IPS-NIHi7 (cell line): ENCODE results near the gene SERPINI1.
"Not testable (repeated sequence)": the region's sequence is repeated elsewhere in the genome, so short reads cannot be mapped to it uniquely, and the experiment has no call there.

Experiments
- DNase-seq: peaks from one replicate; pipeline ENCODE4 v3.0.0; 2012; ENCODE audit warnings: mixed read lengths; ENCODE audit errors: extremely low spot score

SERPINI1 gene

DNA sequence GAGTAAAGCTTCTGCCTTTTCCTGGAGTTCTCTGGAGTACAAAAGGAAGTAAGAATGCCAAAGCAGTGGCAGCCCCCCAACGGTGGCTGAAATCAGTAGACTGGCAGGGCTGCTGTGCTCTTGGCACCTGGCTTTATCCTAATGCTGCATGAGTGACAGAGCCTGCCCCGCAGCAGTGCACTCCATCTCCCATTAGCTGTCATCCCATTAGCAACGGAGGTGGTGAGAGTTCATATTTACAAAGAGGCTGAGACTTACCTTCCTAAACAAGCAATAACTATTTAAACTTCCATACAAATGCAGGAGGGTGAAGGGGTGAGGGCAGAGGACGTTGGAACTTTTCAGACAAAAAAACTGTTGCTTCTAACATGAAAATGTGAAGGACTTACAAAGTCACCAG lies 51.9 kb downstream of the SERPINI1 start:
- no peak for DNase-seq

DNA sequence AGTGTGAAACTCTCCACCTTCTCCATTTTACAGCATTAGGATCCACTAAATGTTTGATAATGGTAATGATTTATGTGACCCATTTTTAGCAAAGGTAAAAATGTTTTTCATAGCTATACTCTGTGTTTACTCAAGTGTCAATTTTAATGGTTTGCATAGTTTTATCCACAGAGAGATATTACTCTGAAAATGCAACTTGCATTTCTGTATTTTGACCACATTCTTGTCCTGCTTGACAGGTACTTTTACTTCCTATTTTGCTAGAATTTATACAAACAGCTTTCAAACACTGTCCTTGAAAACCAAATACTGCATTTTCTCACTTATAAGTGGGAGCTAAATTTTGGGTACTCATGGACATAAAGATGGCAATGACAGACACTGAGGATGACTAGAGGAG lies 62.9 kb downstream of the SERPINI1 start:
- no peak for DNase-seq

DNA sequence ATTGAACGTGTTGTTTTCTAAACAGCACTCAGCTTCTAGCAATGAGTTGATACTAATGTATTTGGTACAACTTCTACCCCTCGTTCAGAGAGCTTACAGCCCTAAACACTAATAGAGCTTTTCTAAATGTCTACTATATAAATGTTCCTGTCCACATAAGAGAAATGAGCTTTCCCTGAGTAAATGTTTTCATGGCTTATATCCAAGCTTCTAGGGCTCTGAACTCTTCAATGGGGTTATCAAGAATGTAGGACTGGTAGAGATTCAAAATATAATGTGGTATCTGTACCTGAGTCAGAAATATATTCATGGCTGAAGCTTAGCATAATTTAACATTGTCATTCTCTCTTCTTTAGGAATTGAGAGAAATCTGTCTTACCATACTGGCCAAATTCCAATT lies 73.4 kb downstream of the SERPINI1 start:
- DNase-seq = no peak

DNA sequence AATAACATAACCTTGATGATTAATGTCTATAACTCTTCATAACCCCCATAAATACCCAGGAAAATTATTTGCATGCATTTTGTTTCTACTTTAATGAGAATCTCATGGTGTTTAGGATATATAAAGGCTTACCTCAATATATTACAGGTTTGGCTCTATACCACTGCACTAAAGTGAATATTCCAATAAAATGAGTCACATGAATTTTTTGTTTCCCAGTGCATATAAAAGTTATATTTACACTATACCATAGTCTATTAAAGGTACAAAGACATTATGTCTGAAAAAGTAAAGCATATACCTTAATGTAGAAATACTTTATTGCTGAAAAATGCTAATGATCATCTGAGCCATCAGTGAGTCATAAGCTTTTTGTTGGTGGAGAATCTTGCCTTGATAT lies 74.7 kb downstream of the SERPINI1 start:
- DNase-seq = no peak

DNA sequence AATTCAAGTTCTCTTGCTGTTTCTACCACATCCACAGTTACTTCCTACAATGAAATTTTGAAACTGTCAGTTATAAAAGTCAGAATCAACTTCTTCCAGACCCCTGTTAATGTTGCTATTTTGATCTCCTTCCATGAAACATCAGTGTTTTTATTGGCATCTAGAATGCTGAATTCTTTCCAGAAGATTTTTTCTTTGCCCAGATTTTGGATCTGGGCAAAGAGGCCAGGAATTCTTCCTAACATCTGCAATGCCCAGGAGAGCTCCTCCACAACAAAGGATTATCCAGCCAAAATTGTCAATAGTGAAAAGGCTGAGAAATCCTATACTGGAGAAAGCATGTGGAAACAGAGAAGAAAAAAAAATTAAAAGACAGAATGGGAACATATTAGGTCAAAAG lies 75.5 kb downstream of the SERPINI1 start:
- DNase-seq = no peak

DNA sequence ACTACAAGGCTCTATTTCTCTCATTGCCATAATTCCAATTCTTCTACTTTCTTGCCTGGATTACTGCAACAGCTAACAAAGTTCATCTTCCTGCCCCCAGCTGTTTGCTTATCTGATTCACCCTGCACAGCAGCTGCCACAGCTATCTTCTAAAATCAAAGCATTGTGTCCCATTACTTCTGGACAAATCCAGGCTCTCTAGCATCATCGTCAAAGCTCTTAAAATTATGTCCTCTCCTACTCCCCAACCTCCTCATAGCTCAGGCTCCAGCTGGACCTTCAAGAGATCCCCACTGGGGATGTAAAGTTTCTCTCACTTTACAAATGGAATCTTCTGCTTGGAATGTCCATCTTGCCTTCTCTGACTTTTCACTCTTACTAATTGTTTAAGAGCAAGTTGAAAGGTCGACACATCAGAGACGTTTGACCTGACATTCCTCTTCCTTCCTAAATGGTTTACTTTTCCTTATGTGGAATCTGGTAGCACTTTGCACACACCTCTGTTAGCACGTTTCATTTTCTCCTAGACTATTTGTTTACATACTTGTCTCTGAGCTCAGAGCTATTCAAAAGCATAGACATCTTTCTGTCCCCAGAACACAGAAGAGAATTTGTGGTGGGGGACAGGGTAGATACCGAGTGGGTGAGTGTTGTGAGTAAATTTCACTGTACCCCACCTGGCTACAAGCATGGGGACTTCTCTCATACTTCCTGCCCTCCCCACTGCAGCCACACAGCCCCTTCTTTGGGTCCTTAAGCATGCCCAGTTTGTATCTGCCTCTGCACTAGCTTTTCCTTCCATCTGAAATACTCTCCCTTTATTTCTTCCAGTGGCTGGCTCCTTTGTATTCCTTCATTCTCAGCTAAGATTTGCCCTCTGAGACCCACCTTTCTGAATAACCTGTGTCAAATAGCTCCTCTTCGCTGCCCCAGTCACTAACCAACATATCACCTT lies 77.9 kb downstream of the SERPINI1 start:
- DNase-seq = no peak

DNA sequence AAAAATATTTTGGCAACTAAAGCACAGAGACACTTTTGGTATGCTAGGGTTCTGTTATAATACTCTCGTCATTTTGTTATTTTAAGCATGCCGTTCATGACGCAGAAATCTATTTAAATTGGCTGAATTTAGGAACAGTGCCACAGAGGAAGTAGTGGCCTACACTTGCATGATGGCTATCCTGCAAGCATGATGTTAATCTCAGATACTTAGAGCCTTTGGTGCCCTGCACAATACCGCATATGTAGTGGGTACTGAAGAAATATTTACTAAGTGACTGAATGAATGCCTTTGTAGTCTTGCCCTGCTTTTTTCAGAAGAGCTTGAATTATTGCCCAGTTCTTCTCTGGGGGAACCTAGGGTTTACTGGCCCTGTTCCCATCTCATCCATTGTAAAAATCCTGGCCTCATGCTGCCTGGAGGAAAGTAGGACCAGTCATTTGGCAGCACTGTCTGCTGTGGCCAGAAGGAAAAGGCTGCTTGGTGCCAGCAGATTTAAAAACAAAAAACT lies 79.0 kb downstream of the SERPINI1 start:
- no peak for DNase-seq

DNA sequence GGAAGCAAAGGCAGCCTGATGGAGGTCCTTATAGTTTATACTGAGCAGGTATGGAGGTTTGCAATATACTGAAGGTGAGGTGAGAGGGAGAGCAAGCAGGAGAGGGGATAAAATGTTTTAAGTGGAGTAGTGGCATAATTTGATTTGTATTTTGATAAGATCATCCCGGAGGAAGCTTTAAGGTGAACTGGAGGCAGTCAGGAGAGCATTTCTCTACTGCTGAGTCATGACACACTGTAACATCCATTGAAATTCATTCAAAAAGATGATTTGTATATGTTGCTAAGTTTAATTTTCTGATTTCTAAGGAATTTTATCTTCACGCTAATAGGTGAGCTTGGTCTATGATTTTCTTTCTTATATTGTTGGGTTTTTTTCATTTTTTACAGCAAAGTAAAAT lies 81.4 kb downstream of the SERPINI1 start:
- no peak for DNase-seq

DNA sequence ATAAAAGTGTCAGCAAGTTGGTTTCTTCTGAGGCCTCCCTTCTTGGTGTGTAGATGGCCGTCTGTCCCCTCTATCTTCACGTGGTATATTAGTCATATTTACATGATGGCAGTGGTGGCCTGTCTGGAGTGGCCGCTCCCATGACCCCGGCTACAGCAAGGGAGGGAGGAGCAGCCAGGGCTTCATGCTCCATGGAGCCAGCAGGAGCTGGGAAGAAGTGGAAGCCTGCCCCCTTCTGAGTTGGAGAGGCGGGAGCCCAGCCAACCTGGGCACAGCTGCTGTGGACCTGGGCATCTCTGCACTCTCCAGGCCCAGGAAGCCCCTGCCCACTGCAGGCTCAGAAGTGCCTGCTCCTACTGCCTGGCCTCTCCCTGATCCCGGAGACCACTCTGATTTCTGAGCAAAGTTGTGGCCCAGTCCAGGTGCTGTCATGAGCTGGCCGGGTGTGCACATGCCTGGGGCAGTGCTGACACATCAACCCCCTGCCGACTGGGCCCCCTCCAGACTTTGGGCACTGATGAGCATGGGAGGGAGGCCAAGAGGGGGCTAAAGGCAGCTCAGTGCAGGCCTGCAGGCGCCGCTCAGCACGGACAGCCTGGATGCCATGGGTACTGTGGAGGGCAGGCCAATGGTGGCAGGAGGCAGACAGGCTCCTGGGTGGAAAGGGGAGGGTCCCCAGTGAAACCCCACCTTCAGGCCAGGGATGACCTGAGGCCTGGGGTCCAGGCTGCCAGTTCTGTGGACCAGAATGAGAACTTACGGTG lies 84.8 kb downstream of the SERPINI1 start:
- DNase-seq = no peak

DNA sequence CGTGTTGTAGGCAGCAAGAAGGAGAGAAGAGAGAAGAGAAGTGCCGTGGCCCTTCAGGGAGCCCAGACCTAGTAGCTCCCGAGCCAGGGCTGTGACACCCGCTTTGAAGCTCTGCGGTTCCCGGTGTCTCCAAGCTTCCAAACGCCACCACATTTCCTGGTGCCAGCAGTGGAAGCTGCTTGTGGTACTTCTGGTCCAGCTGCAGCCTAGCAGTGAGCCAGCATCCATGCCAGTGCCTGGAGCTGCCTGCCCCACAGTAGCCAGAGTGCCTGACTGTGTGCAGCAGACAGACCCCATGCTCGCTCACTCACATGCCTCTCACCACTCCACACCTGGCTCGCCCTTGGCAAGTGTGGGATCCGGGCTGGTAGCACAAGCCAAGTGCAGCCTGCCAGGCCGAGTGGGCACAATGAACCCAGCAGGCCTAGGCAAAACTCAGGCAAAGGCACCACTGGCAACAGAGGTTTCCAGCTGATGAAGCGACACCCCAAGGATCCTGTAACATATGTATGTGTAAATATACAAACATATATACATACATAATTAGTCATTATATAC lies 85.8 kb downstream of the SERPINI1 start:
- no peak for DNase-seq

DNA sequence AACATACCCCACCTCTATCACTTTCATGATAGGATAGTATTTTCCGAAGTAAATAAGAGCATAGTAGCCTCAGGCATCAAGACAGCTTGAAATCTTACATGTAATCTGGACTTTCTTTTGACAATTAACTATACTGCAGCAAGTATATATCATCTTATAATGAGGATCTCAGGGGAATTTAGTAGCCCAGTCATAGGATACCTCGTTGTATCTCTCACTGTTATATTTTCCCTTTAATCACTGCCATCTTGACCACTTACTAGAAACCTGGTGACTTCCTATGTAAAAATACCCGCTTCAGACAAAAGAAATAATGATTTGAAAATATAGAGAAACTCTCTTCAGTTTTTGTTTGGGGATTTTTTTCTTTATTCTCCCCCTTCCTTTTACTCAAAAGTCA lies 88.2 kb downstream of the SERPINI1 start:
- DNase-seq = no peak

DNA sequence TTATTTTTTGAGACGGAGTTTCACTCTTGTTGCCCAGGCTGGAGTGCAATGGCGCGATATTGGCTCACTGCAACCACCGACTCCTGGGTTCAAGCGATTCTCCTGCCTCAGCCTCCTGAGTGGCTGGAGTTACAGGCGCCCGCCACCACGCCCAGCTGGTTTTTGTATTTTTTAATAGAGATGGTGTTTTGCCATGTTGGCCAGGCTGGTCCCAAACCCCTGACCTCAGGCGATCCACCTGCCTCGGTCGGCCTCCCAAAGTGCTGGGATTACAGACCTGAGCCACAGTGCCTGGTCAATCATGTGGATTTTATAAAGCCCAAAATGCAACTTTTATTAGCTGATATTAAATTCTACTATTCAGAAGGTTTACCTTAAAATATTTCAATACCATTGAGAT lies 92.1 kb downstream of the SERPINI1 start:
- not testable (repeated sequence) for DNase-seq

DNA sequence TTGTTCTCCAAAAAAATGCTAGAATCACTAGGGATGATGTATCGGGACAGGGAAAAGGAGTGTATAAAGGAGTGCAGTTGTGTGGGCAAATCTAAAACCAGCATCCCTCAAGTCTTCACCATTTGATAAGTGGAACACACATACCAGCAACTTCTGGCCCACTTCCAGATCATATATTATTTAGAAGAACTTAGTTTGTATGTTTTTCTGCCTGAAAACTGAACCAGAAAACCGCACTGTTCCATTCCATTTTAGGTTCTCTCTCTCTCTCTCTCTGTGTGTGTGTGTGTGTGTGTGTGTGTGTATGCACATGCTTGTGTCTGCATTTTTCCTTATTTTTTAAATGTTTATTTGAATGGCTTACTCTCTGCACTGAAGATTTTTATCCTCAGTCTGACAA lies 93.5 kb downstream of the SERPINI1 start:
- no peak for DNase-seq

DNA sequence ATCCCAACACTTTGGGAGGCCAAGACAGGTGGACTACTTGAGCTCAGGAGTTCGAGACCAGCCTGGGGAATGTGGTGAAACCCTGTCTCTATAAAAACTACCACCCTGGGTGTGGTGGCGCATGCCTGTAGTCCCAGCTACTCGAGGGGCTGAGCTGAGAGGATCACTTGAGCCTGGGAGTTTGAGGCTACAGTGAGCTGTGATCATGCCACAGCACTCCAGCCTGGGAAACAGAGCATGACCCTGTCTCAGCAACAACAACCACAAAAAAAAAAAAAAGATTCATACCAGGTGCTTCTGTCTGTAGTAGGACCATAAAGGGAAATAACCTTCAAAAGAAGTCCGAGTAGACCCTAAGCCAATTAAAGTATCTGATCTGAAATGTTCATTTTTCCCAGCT lies 94.5 kb downstream of the SERPINI1 start:
- no peak for DNase-seq

DNA sequence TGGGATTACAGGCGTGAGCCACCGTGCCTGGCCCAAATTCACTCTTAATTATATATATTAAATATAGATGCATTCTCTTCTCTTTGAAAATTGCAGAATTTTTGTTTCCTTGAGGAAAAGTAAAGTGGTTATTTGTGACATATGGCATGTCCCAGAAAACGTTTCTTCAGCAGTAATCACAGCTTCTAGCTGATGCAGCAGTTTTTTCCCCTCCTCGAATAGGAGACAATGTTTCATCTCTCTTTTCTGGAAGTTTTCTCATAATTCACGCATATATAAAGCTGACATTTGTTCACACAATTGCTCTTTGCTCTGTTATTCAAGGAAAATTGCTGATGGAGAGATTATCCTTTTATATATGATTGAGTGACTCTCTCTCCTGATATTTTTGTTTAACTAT lies 99.8 kb downstream of the SERPINI1 start:
- DNase-seq = no peak

DNA sequence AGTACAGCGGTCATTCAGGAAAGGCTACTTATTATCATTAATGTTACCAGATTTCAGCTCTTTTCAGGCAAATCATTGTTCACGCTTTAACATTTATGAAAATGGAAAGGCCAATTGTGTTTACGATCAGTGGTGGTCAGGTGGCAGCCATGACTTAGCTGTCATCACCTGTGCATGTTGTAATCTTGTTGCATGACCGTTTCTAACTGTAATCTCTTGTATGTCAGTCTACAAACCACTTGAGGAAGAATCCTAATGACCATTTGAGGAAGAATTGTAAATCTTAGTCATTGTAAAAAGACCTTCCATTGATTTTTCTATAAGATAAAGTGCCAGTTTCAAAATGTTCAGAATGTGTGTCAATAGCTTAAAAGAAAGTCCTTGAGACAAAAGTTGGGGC lies 100.4 kb downstream of the SERPINI1 start:
- DNase-seq = no peak

DNA sequence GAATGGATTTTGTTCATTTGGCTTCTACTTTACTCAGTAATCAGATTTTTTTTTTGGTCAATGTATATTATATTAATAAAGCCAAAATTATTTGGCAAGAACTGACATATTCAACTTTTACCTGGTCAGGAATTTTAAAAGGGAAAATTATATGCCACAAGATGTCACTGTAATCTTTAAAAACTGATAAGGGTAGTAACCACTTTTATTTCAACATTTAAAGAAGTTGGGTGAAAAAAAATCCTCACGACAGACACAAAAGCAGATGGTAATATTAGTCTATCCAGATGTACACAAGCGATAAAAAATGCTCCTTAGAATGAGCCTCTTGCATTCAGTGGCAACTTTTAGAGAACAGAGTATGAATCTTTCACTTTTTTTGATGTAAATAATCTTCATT lies 101.9 kb downstream of the SERPINI1 start:
- DNase-seq = no peak

DNA sequence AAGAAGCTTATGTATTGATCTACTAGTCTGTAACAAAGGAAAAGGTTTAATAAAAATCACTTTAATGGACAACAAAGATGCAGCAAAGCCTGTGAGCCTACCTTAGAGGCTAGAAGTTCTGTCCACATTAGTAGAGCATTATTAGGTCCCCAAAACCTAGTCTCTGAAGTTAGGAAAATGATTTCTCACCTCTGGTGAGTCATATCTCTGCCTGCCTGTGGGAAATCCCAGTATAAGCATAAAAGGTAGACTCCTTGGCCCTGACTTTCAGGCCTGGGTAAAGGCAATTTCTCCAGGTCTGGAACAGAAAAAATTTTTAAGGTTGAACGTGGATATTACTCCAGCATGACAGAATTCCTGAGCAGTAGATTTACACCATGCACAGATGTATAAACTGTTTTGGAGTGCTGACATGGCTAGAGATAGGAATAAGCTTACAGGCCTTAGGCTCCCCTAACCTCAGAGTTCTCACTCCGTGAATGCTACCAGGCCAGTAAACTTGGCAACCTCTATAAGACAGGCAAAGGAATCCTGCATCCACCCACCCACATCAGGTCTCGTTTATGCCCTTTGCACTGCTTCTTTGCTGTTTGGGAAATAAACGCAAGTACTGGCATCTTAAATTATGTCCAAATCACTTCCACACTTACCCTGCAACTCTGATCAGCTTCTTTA lies 104.1 kb downstream of the SERPINI1 start:
- no peak for DNase-seq

DNA sequence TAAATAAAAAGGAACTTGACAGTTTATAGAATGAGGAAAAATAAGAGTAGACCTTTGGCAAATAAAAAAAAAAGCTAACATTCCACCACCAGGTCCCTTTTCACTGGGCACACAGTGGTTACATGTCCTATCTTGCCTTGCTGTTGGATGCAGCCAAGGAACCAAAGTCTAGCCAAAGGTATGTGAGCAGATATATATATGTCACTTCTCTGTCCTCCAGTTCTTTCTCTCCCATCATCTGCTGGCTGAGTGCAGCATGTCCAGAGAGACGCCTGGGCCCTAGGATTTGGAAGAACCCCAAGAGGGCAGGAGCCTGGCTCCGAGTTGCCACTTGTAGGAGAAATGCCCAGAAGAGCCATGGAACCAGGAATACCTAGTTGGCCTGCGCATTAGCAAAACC lies 104.7 kb downstream of the SERPINI1 start:
- no peak for DNase-seq

DNA sequence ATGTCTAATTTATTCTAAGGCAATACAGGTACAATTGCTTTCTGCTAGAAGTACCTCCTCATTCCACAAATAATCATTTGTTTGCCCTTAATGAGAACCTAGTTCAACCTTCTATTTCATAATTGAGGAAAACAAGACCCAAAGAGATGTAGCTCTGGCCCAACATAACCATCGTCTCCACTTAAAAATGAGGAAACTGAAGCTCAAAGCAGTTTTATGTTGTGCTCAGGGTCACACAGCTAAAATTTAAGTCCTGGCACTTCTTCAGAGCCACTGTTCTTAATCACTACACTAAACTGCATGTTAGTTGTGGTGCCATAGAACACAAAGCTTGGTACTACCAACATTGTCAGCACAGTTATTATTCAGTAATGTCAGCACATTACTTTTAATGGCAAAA lies 108.0 kb downstream of the SERPINI1 start:
- no peak for DNase-seq

DNA sequence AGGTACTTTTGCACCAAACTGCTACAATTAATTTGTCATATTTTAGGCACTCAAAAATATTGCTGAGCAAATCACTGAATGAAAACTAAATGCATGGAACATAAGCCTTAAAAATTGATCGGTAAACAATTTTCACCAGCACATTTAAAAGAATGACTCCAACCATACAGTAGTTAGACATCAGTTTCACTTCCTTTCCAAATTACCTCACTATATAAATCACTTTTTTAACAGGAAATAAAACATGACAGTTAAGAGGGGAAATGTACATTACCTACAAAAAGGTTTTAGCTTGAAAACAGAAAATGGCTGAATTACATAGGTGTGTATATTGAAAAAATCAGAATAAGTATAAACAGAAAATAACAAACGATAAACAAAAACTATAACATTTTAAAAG lies 108.4 kb downstream of the SERPINI1 start:
- no peak for DNase-seq

DNA sequence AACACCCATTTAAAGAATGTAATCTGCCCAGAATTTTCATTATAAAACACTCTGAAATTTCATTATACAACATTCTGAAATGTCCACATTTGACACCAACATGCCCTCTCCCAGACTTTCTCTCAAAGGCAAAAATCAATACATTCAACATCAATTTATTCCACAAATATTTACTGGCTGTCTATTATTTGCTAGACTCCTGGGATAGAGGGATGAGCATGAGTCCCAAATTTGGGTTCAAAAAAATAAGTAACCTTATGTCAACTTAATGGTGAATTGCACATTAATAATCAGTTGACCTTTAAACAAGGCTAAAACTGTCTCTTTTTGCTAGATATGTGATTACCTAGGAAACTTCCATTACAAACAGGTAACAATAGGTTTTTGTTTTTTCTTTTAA lies 109.0 kb downstream of the SERPINI1 start:
- no peak for DNase-seq
